Measurements from ENCODE around the gene IL18. TPM values are rescaled to one million over a fixed set of nuclear protein-coding genes. Genes with fewer than 3 reads are reported as not detected.

The IL18 gene
- total RNA-seq, 6 experiments from 2014 or later: 2.7 to 7.2 (median 4.4) TPM

GRCh38 chr11:112174789-112175598 is 11.1 kb upstream of the IL18 start, which contains the start of gene BCO2:
Gene BCO2 (plus strand): TSS chr11:112175512. CDS start chr11:112175602, 90 bp downstream.
- H3K4me3 ChIP-seq: peak within 1 kb of the TSS; percentile 19 to 60 (median 53)
- 5% methylated on average over 11 of the region's 11 CpGs for WGBS (ENCODE audit: insufficient coverage, low coverage, low lambda C conversion rate, missing lambda C conversion rate)
- intact Hi-C loops (cut with DNase I): no loop called here
- peaks cover 0 to 5% (median 2%) of the 10 kb centered on the region in 4 donors for H3K36me3 ChIP-seq
- peak; percentile 90 to 98 (median 93) for ATAC-seq
- H3K4me1 ChIP-seq: no peaks in the 10 kb centered on the region
- peak; percentile 81 to 93 (median 88) for DNase-seq
- no peaks in the 10 kb centered on the region for H3K27me3 ChIP-seq
- peak within 1 kb of the TSS; percentile 51 to 87 (median 83) for H3K27ac ChIP-seq
- TF ChIP-seq POLR2A (IDR thresholded peaks at IDR 0.05) (peak; percentile 85), CTCF (IDR thresholded peaks at IDR 0.05) (peak; percentile 88 to 92 (median 90))
- H3K9me3 ChIP-seq: no peaks in the 10 kb centered on the region

- H3K9me3 ChIP-seq: no peaks in the 10 kb centered on the region
- ATAC-seq (peak in 2 of 4 donors; percentile 20 to 29), DNase-seq (peak in 1 of 3 donors; percentile 40)
- no peaks in the 10 kb centered on the region for H3K36me3 ChIP-seq
- H3K27me3 ChIP-seq: no peaks in the 10 kb centered on the region
- H3K4me1 ChIP-seq: no peaks in the 10 kb centered on the region
- 41% methylated on average over 3 of the region's 3 CpGs for WGBS (ENCODE audit: insufficient coverage, low coverage, low lambda C conversion rate, missing lambda C conversion rate)
- intact Hi-C loops (cut with DNase I): no loop called here
- TF ChIP-seq CTCF (IDR thresholded peaks at IDR 0.05): no peak
- TF ChIP-seq POLR2A (IDR thresholded peaks at IDR 0.05): no peak
- no peak overlapping the region for H3K4me3 ChIP-seq
- H3K27ac ChIP-seq: peak overlapping the region in 1 of 3 donors; percentile 41
These were observed 9.3 kb upstream of the IL18 start for GRCh38 chr11:112173152-112173551.

- Histone ChIP-seq H3K9me3 (no peaks in the 10 kb centered on the region), H3K27ac (no peak overlapping the region), H3K27me3 (no peaks in the 10 kb centered on the region), H3K4me1 (no peaks in the 10 kb centered on the region), H3K4me3 (no peak overlapping the region), H3K36me3 (no peaks in the 10 kb centered on the region)
- WGBS (ENCODE audit: insufficient coverage, low coverage, low lambda C conversion rate, missing lambda C conversion rate): 32% methylated on average over 2 of the region's 2 CpGs
- no peak for DNase-seq
- TF ChIP-seq POLR2A (IDR thresholded peaks at IDR 0.05) (no peak), CTCF (IDR thresholded peaks at IDR 0.05) (no peak)
- intact Hi-C loops (cut with DNase I): no loop called here
- no peak for ATAC-seq
These were observed 8.6 kb upstream of the IL18 start for GRCh38 chr11:112172362-112172994.

GRCh38 chr11:112167145-112167544 is 3.3 kb upstream of the IL18 start, which contains the start of gene TEX12:
Gene TEX12 (plus strand): TSS chr11:112167372. CDS start chr11:112169269, 1,897 bp downstream.
- H3K27ac ChIP-seq: no peak within 1 kb of the TSS
- intact Hi-C loops (cut with DNase I): no loop called here
- no peaks in the 10 kb centered on the region for H3K36me3 ChIP-seq
- 43% methylated on average over 2 of the region's 25 CpGs for WGBS (ENCODE audit: insufficient coverage, low coverage, low lambda C conversion rate, missing lambda C conversion rate)
- TF ChIP-seq CTCF (IDR thresholded peaks at IDR 0.05) (no peak), POLR2A (IDR thresholded peaks at IDR 0.05) (no peak)
- no peak within 1 kb of the TSS for H3K4me3 ChIP-seq
- no peak for DNase-seq
- no peaks in the 10 kb centered on the region for H3K9me3 ChIP-seq
- no peaks in the 10 kb centered on the region for H3K27me3 ChIP-seq
- no peak for ATAC-seq
- H3K4me1 ChIP-seq: peaks cover 0 to 17% (median 0%) of the 10 kb centered on the region in 4 donors

All from right lobe of liver (tissue), 6 donors.